BE2C (cell line): ENCODE measurements around the gene COL12A1.

ENCODE experiments used
- DNase-seq: peaks from one replicate; pipeline ENCODE4 v3.0.0-alpha.2; 2020
- H3K27me3 ChIP-seq: fragments of 250-450 bp; sonication (Bioruptor Pico); 2 replicates; pipeline ENCODE4 v1.5.1; 2020; ENCODE audit warnings: mild to moderate bottlenecking
- H3K36me3 ChIP-seq: fragments of 250-450 bp; sonication (Bioruptor Pico); 2 replicates; pipeline ENCODE4 v1.5.1; 2020; ENCODE audit warnings: mild to moderate bottlenecking
- H3K4me1 ChIP-seq: fragments of 250-450 bp; sonication (Bioruptor Pico); 2 replicates; pipeline ENCODE4 v1.5.1; 2020
- H3K4me3 ChIP-seq: 2 replicates; pipeline ENCODE4 v1.5.1; 2011; ENCODE audit warnings: low read depth, low read length
- H3K9me3 ChIP-seq: fragments of 250-450 bp; sonication (Bioruptor Pico); 2 replicates; pipeline ENCODE4 v1.5.1; 2020
- CTCF ChIP-seq: IDR thresholded peaks from 2 replicates; pipeline ENCODE4 v1.5.1; 2012; ENCODE audit warnings: mild to moderate bottlenecking, low read depth, low read length

Gene COL12A1

GRCh38 chr6:75178757-75179156, 27.1 kb downstream of the COL12A1 start:
- Histone ChIP-seq H3K4me1 (no peaks in the 10 kb centered on the region), H3K36me3 (no peaks in the 10 kb centered on the region), H3K27me3 (no peaks in the 10 kb centered on the region; the same call in 1 of the 2 replicates), H3K4me3 (no peak overlapping the region), H3K9me3 (no peaks in the 10 kb centered on the region; the same call in 1 of the 2 replicates)
- no peak for DNase-seq
- no peak for TF ChIP-seq CTCF

GRCh38 chr6:75176076-75176582, 29.7 kb downstream of the COL12A1 start:
- H3K4me3 ChIP-seq = no peak overlapping the region
- no peaks in the 10 kb centered on the region for H3K36me3 ChIP-seq
- H3K4me1 ChIP-seq = no peaks in the 10 kb centered on the region
- H3K9me3 ChIP-seq = no peaks in the 10 kb centered on the region
- no peak for TF ChIP-seq CTCF
- no peak for DNase-seq
- no peaks in the 10 kb centered on the region for H3K27me3 ChIP-seq

GRCh38 chr6:75171986-75172385, 33.9 kb downstream of the COL12A1 start:
- H3K36me3 ChIP-seq = no peaks in the 10 kb centered on the region
- H3K9me3 ChIP-seq = no peaks in the 10 kb centered on the region
- H3K27me3 ChIP-seq = no peaks in the 10 kb centered on the region
- no peak for DNase-seq
- TF ChIP-seq CTCF = no peak
- no peaks in the 10 kb centered on the region for H3K4me1 ChIP-seq
- no peak overlapping the region for H3K4me3 ChIP-seq

- no peak for TF ChIP-seq CTCF
- no peaks in the 10 kb centered on the region for H3K4me1 ChIP-seq
- H3K36me3 ChIP-seq = no peaks in the 10 kb centered on the region
- H3K4me3 ChIP-seq = no peak overlapping the region
- H3K9me3 ChIP-seq = no peaks in the 10 kb centered on the region
- DNase-seq = no peak
- no peaks in the 10 kb centered on the region for H3K27me3 ChIP-seq
These were observed 34.3 kb downstream of the COL12A1 start for GRCh38 chr6:75171567-75171966.

GRCh38 chr6:75170691-75171560, 34.9 kb downstream of the COL12A1 start:
- Histone ChIP-seq H3K4me3 (no peak overlapping the region), H3K36me3 (no peaks in the 10 kb centered on the region), H3K4me1 (no peaks in the 10 kb centered on the region), H3K27me3 (no peaks in the 10 kb centered on the region), H3K9me3 (no peaks in the 10 kb centered on the region)
- DNase-seq = no peak
- no peak for TF ChIP-seq CTCF
